Activated T-helper 2 cell treated with anti-CD3 and anti-CD28 coated beads, Interferon-gamma antibody, Interleukin-2, Interleukin-4, amounts not matched to agents 10 μg/mL and 5 μg/mL and 100 μg/mL, durations not matched to agents 14 hours and 24 hours and 36 hours (primary cell): ENCODE results near the gene MRLN. TPM values are rescaled to one million over a fixed set of nuclear protein-coding genes. Genes with fewer than 3 reads are reported as not detected.
"Not testable (repeated sequence)": the region's sequence is repeated elsewhere in the genome, so short reads cannot be mapped to it uniquely, and the experiment has no call there.

ENCODE experiments used
- DNase-seq: peaks from one replicate; pipeline ENCODE4 v3.0.0; 2021; ENCODE audit warnings: low spot score
- H3K27ac Mint-ChIP-seq: one replicate; pipeline ENCODE4 v1.8.0; 2021; ENCODE audit warnings: mixed read lengths
- H3K27me3 Mint-ChIP-seq: one replicate; pipeline ENCODE4 v1.8.0; 2021; ENCODE audit warnings: low read depth, mixed read lengths
- H3K36me3 Mint-ChIP-seq: one replicate; pipeline ENCODE4 v1.8.0; 2021; ENCODE audit warnings: low read depth, mixed read lengths
- H3K4me1 Mint-ChIP-seq: one replicate; pipeline ENCODE4 v1.8.0; 2021; ENCODE audit warnings: low read depth, mixed read lengths
- H3K4me3 Mint-ChIP-seq: one replicate; pipeline ENCODE4 v1.8.0; 2021; ENCODE audit warnings: low read depth, mild to moderate bottlenecking, moderate library complexity, mixed read lengths
- H3K9me3 Mint-ChIP-seq: one replicate; pipeline ENCODE4 v1.8.0; 2021; ENCODE audit warnings: mixed read lengths
- intact Hi-C: fragments of 100-400 bp; cut with micrococcal nuclease; formaldehyde crosslinking; loops from one replicate; pipeline ENCODE4 v1.15.1; 2023
- total RNA-seq: library from RNA; stranded (reverse); gene quantifications from 2 replicates; pipeline ENCODE4 v1.2.3, GENCODE V29; 2022

Gene MRLN
- not detected in 2 replicates for total RNA-seq

DNA sequence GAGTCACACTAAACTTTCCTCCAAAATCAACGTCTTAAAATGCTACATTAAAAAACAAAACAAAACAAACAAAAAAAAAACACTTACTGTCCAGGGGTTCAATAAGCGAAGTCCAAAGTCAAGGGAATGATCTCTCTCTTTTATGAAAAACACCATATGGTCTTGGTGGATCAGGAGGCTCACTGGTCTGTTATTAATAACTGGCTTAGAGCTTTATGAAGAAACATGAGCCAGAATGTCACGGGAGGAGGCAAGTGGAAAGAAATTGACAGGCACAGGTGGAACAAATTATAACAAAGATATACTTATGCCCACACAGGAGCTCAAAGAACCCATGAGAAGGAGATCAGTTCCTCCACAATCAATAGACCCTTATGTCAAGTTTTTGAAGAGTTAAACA is at the start of gene MRLN:
TSS of gene MRLN (minus strand) at position 189 of the 400 bp plus-strand sequence.
- no peak within 1 kb of the TSS for H3K4me3 Mint-ChIP-seq
- no peaks in the 10 kb centered on the region for H3K36me3 Mint-ChIP-seq
- no peak for DNase-seq
- no peaks in the 10 kb centered on the region for H3K9me3 Mint-ChIP-seq
- no peaks in the 10 kb centered on the region for H3K4me1 Mint-ChIP-seq
- no peak within 1 kb of the TSS for H3K27ac Mint-ChIP-seq
- intact Hi-C loops = no loop called here
- peaks cover 2% of the 10 kb centered on the region for H3K27me3 Mint-ChIP-seq

DNA sequence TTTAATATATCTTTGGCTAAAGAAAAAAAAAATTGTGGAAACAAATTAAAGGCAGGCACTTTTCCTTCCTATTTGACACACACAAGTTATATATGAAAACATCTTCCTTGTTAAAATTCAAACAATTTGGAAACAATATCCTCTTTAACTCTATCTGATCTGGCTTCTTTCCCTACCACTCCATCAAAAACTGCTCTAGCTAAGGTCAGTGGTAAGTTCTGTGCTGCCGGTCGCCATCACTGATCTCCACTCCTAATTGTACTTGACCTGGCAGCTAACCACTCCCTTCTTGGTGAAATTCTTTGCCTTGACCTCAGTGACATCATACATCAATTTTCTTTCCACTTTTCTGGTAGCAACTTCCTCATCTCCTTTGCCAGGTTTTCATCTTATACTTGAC is 47.9 kb upstream of the MRLN start:
- intact Hi-C loops = loop anchor here (10.0 kb wide), 1 partner anchor 96 kb away; the partner anchor contains the start of gene SLC16A9
- no peaks in the 10 kb centered on the region for H3K27me3 Mint-ChIP-seq
- H3K27ac Mint-ChIP-seq = no peak overlapping the region
- peaks cover 72% of the 10 kb centered on the region for H3K36me3 Mint-ChIP-seq
- peaks cover 5% of the 10 kb centered on the region for H3K4me1 Mint-ChIP-seq
- no peak overlapping the region for H3K4me3 Mint-ChIP-seq
- no peak for DNase-seq
- peaks cover 3% of the 10 kb centered on the region for H3K9me3 Mint-ChIP-seq

DNA sequence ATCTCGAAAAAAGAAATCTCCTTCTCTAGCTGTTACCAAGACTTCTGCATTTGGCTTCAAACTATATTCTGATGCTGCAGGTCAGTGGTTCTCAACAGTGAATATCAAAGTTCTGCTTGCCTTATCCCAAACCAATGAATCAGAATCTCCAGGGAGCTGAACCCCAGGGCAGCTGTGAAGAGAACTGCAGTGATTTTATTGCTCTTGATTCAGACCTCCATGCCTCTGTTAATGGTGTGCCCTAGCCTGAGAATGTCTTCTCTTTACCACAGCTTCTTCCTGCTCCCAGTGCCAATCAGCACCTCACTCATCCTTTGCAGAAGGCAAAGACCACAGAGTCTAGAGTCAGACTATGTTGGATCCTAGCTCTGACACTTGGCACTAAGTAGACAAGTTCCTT is 46.2 kb upstream of the MRLN start:
- H3K27me3 Mint-ChIP-seq = no peaks in the 10 kb centered on the region
- peaks cover 74% of the 10 kb centered on the region for H3K36me3 Mint-ChIP-seq
- no peak for DNase-seq
- no peak overlapping the region for H3K27ac Mint-ChIP-seq
- H3K4me3 Mint-ChIP-seq = no peak overlapping the region
- H3K4me1 Mint-ChIP-seq = peaks cover 5% of the 10 kb centered on the region
- intact Hi-C loops = no loop called here
- H3K9me3 Mint-ChIP-seq = peaks cover 6% of the 10 kb centered on the region

DNA sequence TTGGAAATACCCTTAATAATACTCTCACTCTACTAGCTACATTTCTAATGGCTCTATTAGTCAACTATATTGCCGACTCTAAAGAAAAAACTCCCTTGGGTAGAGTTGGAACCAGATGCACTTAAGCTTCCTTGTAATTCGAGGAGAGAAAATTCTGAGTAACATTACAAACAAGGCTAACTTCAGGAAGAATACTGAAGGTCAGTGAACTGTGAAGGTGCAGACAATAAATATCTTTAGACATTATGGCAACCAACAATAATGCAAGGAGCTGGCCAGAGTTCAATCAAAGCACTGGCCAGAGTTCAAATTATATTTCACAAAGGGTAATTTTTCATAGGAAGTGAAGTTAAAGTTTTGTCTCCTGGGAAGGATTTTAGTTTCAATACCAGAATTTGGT is 40.7 kb upstream of the MRLN start:
- peaks cover 67% of the 10 kb centered on the region for H3K36me3 Mint-ChIP-seq
- intact Hi-C loops = no loop called here
- DNase-seq = no peak
- H3K27ac Mint-ChIP-seq = no peak overlapping the region
- peaks cover 6% of the 10 kb centered on the region for H3K9me3 Mint-ChIP-seq
- H3K27me3 Mint-ChIP-seq = no peaks in the 10 kb centered on the region
- peaks cover 4% of the 10 kb centered on the region for H3K4me1 Mint-ChIP-seq
- no peak overlapping the region for H3K4me3 Mint-ChIP-seq

DNA sequence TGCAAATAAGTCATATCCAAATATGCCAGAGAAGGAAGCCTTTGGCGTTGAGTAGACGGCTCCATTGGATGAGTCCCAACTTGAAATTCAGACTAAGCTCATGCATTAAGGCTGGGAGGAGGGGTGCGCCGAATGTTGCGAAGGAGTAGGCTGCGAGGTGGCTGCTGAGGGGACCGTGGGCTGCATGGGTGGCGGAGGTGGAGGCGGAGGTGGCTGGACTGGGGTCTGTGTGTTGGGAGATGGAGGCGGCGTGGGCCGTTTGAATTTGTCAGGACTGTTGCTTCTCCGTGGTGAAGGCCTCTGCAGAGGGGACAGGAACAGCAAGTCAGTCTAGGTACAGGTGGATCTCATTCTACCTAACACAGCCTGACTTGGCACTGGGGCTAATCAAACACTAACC is 39.6 kb upstream of the MRLN start:
- Mint-ChIP-seq H3K9me3 (peaks cover 6% of the 10 kb centered on the region), H3K4me3 (no peak overlapping the region), H3K36me3 (peaks cover 62% of the 10 kb centered on the region), H3K27me3 (no peaks in the 10 kb centered on the region), H3K27ac (no peak overlapping the region), H3K4me1 (peaks cover 4% of the 10 kb centered on the region)
- DNase-seq = no peak
- intact Hi-C loops = no loop called here

DNA sequence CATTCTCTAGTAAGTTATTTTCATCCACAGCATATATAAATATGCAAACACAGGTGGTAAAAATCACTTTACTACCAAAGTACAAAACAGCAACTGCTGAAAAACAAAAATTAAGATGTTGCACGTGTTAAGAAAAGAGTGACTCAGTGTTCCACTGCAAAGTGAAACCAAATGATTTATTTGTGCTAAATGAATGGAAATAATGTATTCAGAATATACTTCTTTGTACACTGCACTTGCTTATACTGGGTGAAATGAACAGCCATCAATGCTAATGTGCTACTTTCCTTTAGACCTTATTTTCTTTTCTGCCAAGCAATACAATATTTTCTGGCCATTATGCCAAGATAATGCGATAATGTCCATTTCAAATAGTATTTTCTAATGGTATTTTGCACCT is 38.3 kb upstream of the MRLN start:
- H3K36me3 Mint-ChIP-seq = peaks cover 54% of the 10 kb centered on the region
- H3K27me3 Mint-ChIP-seq = no peaks in the 10 kb centered on the region
- H3K4me3 Mint-ChIP-seq = no peak overlapping the region
- peaks cover 4% of the 10 kb centered on the region for H3K4me1 Mint-ChIP-seq
- no peak overlapping the region for H3K27ac Mint-ChIP-seq
- intact Hi-C loops = no loop called here
- DNase-seq = no peak
- H3K9me3 Mint-ChIP-seq = peaks cover 6% of the 10 kb centered on the region

DNA sequence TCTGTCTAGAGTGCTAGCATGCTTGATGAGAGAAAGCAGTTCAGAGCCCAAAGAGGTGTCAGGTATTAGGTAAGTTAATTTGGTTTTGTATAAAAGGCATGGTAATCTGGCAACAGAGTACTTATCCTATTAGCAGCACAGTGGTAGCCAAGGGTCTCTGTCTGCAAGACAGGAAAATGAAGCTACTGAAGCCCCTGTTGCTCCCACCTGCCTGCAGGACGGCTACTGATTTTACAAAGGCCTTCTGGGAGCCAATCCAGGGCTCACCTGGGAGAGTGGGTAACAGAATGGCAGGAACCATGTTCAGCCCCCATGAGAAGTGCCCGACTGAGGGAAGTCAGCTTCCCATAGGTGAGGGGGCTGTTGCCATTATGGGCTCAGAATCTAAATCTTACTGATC is 36.8 kb upstream of the MRLN start:
- H3K9me3 Mint-ChIP-seq, H3K27me3 Mint-ChIP-seq, H3K27ac Mint-ChIP-seq, DNase-seq, intact Hi-C loops, H3K4me1 Mint-ChIP-seq, H3K4me3 Mint-ChIP-seq: not testable (repeated sequence)
- H3K36me3 Mint-ChIP-seq = peaks cover 42% of the 10 kb centered on the region

DNA sequence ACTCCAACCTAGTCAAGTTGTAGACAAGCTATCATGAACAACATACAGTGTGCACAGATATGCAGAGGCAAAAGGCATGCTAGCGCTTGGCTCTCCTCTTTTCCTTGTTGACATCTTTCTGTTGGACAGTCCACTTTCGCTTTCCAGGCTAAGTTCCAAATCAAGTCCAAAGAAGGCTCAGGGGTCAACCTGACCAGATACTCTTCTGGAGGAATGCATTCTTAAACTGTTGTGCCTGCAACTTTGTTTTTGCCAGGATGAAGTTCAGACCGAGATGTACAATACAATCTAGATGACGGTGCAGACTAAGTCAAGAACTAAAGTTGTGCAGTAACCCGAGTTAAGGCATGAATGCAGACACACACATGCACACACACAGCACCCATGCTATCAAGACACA is 35.7 kb upstream of the MRLN start:
- H3K27ac Mint-ChIP-seq, H3K4me3 Mint-ChIP-seq, DNase-seq, intact Hi-C loops, H3K27me3 Mint-ChIP-seq, H3K9me3 Mint-ChIP-seq, H3K4me1 Mint-ChIP-seq: not testable (repeated sequence)
- peaks cover 30% of the 10 kb centered on the region for H3K36me3 Mint-ChIP-seq

DNA sequence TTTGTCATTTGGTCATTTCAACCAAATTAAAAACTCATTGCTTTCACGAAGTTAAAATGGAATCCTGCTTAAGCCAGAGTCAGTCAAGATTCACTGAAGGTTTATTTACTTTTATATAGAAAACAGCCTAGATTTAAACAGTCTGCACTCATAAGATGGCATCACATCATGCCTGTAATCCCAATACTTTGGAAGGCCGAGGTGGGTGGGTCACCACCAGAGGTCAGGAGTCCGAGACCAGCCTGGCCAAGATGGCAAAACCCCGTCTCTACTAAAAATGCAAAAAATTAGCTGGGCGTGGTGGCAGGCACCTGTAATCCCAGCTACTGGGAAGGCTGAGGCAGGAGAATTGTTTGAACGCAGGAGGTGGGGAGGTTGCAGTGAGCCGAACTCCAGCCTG is 33.8 kb upstream of the MRLN start:
- H3K4me3 Mint-ChIP-seq, H3K27ac Mint-ChIP-seq, H3K9me3 Mint-ChIP-seq, H3K27me3 Mint-ChIP-seq, H3K4me1 Mint-ChIP-seq, DNase-seq, intact Hi-C loops: not testable (repeated sequence)
- peaks cover 13% of the 10 kb centered on the region for H3K36me3 Mint-ChIP-seq

DNA sequence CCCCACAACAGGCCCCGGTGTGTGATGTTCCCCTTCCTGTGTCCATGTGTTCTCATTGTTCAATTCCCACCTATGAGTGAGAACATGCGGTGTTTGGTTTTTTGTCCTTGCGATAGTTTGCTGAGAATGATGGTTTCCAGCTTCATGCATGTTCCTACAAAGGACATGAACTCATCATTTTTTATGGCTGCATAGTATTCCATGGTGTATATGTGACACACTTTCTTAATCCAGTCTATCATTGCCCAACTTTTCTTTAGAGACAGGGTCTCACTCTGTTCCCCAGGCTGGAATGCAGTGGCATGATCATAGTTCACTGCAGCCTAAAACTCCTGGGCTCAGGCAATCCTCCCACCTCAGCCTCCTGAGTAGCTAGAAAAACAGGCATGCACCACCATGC is 32.2 kb upstream of the MRLN start:
- H3K36me3 Mint-ChIP-seq, intact Hi-C loops, H3K4me3 Mint-ChIP-seq, H3K9me3 Mint-ChIP-seq, H3K27ac Mint-ChIP-seq, H3K4me1 Mint-ChIP-seq, DNase-seq, H3K27me3 Mint-ChIP-seq: not testable (repeated sequence)

DNA sequence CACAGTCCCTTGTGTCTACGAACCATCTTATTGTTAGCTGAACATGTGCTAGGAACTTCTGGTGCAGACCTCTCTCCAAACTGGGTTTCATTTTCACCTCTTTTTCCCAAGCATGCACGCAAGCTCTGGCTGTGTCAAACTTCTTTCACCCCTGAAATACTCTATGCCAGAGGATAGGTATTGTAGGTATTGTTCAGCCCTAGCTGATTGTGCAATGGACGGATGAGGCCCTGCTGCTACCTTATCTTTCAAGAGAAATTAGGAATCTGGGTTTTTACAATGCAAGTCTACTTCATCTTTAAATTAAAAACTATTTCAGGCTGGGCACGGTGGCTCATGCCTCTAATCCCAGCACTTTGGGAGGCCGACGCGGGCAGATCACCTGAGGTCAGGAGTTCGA is 28.3 kb upstream of the MRLN start:
- H3K9me3 Mint-ChIP-seq = peaks cover 10% of the 10 kb centered on the region
- no peaks in the 10 kb centered on the region for H3K27me3 Mint-ChIP-seq
- H3K4me3 Mint-ChIP-seq = no peak overlapping the region
- peaks cover 3% of the 10 kb centered on the region for H3K4me1 Mint-ChIP-seq
- no peaks in the 10 kb centered on the region for H3K36me3 Mint-ChIP-seq
- intact Hi-C loops = no loop called here
- H3K27ac Mint-ChIP-seq = no peak overlapping the region
- DNase-seq = no peak

DNA sequence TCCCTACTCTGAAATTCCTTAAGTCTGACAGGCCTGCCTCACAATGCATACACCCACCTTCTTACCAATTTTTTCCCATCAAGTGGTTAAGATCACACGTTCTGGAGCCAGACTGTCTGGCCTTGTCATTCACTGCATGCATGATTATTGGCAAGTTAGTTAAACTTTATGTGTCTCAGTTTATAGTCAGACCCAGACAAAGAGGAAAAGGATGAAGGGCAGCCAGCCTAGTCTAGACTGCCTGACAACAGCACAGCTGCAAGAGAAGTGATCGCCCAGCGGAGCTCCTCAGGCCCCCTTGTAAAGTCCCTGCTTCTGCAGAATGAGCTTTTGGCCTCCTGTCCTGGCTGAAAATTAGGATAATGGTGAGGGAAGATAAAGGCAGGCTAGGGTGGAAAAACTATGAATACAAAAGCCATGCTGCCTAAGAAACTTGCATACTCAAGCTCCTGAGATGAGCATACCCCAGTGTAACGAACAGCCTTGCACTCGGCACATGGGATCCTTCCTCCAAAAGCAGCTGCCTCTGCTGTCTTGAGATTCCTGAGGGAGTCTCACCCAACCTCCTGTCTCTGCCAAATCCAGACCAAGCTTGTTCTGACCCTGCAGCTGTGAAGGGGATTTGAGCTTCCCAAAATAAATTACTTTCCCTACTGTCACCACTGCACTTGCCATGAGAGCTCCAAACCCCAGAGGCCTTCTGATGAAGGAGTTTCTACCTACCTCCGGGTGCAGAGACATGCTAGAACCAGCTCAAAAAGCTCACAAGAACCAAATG is 26.7 kb upstream of the MRLN start:
- no peaks in the 10 kb centered on the region for H3K36me3 Mint-ChIP-seq
- no peaks in the 10 kb centered on the region for H3K4me1 Mint-ChIP-seq
- intact Hi-C loops = no loop called here
- H3K27me3 Mint-ChIP-seq = no peaks in the 10 kb centered on the region
- DNase-seq = no peak
- H3K4me3 Mint-ChIP-seq = no peak overlapping the region
- no peak overlapping the region for H3K27ac Mint-ChIP-seq
- peaks cover 5% of the 10 kb centered on the region for H3K9me3 Mint-ChIP-seq

DNA sequence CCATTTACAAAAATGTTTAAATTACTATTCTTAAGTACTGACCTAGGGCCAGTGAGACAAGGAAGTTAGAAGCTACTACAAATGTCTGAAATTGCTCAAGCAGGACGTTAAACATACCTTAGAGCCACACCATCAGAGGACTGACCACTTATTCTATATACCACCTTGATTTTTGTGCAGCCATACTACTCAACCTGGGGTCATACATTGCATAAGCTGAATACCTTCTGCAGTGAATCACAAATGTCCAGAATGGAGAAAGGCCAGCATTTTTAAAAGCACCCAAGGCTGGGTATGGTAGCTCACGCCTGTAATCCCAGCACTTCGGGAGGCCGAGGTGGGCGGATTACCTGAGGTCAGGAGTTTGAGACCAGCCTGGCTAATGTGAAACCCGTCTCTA is 21.2 kb upstream of the MRLN start:
- no peak overlapping the region for H3K4me3 Mint-ChIP-seq
- no peaks in the 10 kb centered on the region for H3K4me1 Mint-ChIP-seq
- H3K27ac Mint-ChIP-seq = no peak overlapping the region
- H3K27me3 Mint-ChIP-seq = peaks cover 5% of the 10 kb centered on the region
- intact Hi-C loops = no loop called here
- no peak for DNase-seq
- H3K9me3 Mint-ChIP-seq = peaks cover 5% of the 10 kb centered on the region
- H3K36me3 Mint-ChIP-seq = no peaks in the 10 kb centered on the region

DNA sequence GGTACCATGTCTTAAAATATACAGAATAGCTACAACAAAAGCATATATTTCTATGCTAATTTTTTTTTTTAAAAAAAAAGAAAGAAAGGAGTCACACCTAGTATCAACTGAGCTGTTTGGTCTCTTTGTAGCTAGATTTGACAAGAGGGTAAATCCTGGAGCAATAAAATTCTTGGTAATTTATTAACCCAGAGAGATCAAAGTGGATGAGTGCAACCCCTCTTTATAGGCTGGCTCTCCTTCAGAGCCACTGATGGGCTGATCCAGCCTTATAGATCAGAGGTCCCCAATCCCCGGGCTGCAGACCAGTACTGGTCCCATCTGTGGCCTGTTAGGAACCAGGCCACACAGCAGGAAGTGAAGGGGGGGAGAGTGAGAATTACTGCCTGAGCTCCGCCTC is 19.8 kb upstream of the MRLN start:
- intact Hi-C loops = no loop called here
- no peak overlapping the region for H3K4me3 Mint-ChIP-seq
- no peak overlapping the region for H3K27ac Mint-ChIP-seq
- H3K9me3 Mint-ChIP-seq = peaks cover 2% of the 10 kb centered on the region
- peaks cover 7% of the 10 kb centered on the region for H3K27me3 Mint-ChIP-seq
- DNase-seq = no peak
- H3K4me1 Mint-ChIP-seq = no peaks in the 10 kb centered on the region
- no peaks in the 10 kb centered on the region for H3K36me3 Mint-ChIP-seq
